CD4-positive, alpha-beta T cell treated with Interleukin-17A for 1 hour (primary cell): ENCODE measurements around the gene C3orf33.
"Not testable (repeated sequence)": the region's sequence is repeated elsewhere in the genome, so short reads cannot be mapped to it uniquely, and the experiment has no call there.

Experiments
- DNase-seq: peaks from one replicate; pipeline ENCODE4 v3.0.0-alpha.2; 2020

The C3orf33 gene, protein sequence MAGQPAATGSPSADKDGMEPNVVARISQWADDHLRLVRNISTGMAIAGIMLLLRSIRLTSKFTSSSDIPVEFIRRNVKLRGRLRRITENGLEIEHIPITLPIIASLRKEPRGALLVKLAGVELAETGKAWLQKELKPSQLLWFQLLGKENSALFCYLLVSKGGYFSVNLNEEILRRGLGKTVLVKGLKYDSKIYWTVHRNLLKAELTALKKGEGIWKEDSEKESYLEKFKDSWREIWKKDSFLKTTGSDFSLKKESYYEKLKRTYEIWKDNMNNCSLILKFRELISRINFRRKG

DNA sequence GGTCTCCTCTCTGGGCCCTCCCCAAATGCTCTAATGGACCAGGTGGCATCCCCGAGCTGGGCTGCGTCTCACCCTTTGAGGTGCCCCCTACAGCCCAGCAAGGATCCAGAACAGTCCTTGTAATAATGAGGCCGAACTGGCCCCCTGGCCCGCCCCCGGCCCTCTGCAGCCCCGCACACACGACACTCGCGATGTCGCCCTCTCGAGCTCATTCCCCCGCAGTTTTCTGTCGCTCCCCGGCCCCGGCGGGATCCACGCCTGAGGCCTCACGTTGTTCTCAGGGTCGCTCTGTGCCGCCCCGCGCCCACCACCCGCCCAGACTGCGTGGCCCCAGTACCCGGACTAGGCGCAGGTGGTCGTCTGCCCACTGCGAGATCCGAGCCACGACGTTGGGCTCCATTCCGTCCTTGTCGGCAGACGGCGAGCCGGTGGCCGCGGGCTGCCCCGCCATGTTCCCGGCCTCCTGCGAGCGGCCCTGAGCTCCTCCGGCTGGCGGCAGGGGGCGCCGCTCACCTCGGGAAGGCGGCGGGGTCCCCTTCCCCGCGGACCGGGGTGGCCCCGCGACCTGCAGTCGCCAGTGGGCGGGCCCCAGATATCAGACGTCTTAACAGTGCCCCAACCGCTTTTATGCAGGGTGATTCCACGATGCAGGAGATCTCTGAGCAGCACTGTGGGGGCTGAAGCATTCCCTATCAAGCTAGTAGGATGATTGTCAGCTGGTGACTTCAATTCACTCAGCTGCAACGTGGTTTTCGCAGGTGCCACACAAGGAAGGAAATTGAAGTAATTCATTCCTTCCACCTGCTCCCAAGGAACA, at the start of gene C3orf33:
C3orf33 (minus strand) TSS at position 477 of the 817 bp plus-strand sequence; CDS start at position 451, 26 bp downstream.
- peak; percentile 81 for DNase-seq

DNA sequence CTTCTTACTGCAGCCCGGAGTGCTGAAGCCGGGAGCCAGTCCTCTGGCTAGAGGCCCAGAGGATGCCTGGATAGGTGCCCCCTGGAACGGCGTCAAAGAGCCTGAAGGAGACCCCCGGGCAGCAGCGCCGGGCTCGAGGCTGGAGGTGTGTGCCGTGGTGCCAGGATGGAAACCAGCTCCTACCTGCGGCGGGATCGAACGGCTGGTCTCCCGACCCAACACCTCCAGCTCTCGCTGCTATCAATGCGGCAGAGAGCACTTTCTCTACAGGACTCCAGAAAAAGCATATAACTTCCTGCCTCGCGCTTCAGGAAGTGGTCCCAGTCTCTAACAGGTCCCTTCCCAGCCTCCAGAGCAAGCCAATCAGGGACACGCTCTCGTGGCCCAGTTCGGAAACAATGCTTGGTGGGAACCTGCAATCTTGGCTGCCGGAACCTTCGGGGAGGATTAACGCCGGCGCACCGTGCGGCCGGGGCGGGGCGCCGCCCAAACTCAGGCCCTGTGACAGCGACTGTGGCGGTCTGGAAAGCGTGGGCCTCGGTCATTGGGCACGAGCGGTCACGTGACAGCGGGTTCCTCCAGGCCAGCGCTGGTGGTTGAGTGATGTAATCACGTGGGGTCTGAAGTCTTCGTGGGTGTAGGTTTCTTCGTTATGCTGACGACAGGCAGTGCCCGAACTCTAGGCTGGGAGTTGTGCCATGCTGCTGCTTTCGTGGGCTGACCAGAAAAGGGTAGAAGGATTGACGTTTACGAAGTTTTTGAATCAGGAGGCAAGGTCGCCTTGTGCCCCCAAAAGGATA, 48.3 kb upstream of the C3orf33 start, which contains the start of gene SLC33A1:
SLC33A1 (minus strand) TSS at position 287 of the 800 bp plus-strand sequence. CDS start 430 bp downstream, outside the sequence.
- peak; percentile 99 for DNase-seq

DNA sequence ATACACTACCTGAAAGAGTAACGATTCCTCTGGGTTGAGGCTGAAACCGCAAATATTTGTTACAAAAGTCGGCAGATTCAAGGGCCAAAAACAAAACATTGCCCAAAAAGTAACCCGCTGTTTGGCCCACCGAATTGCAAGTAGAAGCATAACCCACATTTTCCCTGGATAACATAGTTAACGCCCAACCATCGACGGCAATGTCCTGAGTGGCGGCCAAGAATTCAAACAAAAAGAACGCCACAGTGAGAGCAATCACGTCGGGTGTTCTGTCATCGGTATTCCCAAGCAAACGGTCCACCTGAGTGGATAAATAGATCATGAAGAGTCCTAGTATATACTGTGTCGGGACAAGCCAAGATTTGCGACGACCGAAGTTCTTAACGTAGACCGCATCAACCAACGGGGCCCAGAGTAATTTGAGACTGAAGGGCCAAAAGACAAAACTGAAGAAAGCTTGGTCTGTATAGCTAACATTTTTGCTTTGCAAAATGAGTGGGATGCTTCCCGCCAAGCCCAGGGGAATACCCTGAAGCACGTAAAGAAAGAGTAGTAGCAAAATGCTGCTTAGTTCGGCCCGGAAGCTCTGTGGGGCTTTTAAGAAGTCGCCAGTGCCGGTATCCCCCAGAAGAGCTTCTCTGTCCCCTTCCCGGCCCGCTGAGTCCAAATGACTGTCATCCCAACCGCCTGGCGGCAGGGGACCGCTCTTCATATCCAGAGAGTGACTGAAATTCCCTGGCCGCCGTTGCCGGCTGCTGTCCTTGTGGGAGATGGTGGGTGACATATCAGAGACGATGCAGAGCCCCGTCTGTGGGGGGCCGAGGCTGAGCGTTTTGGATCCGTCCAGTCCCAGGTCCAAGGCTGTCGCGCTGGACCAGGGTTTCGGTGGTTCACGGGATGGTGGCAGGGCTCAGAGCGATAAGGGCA, 47.4 kb upstream of the C3orf33 start:
- peak; percentile 35 for DNase-seq

DNA sequence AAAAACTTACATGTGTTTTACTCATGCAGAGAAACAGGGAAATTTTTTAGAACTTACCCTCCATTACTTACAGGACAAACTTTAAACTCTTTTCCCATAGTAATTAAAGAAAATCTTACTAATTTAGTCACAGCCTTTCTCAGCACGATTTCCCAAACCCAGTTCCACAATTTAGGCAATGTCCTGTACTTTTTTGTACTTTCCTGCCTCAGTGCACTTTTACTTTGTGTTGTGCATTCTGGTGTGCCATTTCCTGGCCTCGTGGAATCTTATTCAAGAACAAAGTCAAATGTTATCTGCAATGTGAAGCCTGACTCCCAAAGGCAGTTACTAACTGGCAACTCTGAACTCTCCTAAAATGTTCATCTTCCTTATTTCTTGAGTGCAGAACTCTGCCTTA, 46.3 kb upstream of the C3orf33 start:
- DNase-seq: no peak

DNA sequence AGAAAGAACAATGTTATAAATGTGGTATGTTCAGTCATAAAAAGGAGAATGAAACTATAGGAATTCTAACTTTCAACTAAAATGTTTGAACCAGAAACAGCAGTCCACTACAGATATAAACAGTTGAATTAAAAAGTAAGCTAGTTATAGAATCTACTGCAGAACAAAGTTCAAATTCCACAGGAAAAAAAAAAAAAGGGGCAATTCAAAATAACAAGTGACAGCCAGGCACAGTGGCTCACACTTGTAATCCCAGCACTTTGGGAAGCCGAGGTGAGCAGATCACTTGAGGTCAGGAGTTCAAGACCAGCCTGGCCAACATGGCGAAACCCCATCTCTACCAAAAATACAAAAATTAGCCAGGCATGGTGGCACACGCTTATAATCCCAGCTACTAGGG, 43.3 kb upstream of the C3orf33 start:
- not testable (repeated sequence) for DNase-seq

DNA sequence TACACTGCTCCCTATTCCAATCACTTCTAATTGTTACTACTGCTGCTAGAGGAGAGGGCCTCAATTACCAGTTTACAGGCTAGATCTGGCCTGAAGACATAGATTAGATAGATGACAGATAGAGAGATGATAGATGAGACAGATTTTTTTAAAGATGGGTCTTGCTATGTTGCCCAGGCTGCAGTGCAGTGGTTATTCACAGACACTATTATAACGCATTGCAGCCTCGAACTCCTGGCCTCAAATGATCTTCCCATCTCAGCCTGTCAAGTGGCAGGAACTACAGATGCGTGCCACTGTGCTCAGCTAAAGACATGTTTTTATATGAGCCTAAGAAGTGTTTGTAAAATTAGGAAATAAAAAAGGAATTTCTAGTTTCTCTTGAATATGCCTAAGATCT, 41.9 kb upstream of the C3orf33 start:
- DNase-seq: no peak

DNA sequence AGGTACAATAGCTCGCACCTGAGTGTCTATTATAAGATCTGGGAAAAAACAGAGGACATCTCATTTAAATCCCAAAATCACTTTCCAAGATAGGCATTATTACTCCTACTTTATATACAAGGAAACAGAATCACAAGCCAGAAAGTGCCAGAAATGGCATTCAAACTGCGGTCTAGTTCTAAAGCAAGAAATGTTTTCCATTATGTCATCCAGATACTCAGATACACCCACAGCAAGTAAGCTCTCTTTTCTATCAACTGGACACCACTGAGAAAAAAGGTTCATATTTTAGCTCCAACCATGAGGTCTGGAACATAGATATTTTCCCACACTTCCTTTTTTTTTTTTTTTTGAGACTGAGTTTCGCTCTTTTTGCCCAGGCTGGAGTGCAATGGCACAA, 40.0 kb upstream of the C3orf33 start:
- DNase-seq: no peak

DNA sequence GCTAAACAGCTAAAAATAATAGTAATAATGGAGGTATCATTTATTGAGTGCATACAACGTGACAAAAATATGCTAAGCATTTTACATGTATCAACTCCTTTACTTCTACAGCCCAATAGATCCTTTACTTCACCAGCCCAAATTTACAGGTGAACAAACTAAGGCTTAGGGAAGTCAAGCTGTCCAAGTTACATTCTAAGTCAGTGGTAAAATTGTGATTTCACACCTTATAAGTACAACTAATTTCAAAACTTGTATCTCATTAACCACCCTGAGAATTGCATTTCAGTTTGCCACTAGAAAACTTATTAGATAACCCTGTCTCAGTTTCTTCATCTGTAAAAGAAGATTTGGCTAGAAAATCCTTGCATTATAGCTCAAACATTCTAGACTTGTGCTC, 37.5 kb upstream of the C3orf33 start:
- no peak for DNase-seq

DNA sequence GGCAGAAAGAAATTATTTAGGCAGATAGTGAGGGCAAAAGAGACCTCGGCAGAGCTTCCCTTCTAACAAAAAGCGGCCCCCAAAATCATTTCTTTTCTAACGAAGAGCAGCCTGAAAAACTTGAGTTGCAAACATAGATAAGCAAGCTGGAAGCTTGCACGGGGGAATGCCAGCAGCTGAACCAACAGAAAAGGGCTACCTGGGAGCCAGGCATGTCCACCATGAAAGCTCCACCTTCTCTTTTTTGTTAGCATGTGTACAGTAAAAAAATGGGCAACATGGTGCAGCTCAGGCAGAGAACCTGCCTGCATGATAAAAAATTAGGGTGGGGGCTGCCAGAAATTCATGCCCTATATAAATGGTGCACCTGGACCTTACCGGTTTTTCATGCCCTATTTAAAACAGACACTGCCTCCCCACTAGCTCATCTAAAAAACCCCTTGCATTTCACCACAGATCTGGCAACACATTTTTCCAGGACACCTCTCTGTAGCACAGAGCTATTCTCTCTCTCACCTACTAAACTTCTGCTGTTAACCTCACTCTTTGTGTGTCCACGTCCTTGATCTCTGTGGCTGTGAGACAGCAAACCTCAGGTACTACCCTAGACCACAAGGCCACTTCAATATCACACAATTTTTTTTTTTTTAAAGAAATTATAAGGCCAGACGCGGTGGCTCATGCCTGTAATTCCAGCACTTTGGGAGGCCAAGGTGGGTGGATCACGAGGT, 29.4 kb upstream of the C3orf33 start:
- no peak for DNase-seq

DNA sequence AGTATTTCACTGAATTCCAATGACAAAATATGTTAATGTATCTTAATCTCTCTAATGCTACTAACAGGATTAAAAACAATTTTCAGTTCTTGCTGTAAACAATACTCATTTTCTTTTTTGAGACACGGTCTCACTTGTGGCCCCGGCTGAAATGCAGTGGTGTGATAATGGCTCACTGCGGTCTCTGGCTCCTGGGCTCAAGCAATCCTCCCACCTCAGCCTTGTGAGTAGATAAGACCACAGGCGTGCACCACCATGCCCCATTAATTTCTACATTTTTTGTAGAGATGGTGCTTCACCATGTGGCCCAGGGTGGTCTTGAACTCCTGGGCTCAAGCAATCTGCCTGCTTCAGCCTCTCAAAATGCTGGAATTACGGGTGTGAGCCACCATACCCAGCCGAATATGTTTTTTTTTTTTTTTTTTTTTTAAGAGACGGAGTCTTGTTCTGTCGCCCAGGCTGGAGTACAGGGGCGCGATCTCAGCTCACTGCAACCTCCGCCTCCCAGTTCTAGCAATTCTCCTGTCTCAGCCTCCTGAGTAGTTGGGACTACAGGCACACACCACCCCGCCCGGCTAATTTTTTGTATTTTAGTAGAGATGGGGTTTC, 22.5 kb upstream of the C3orf33 start:
- not testable (repeated sequence) for DNase-seq

DNA sequence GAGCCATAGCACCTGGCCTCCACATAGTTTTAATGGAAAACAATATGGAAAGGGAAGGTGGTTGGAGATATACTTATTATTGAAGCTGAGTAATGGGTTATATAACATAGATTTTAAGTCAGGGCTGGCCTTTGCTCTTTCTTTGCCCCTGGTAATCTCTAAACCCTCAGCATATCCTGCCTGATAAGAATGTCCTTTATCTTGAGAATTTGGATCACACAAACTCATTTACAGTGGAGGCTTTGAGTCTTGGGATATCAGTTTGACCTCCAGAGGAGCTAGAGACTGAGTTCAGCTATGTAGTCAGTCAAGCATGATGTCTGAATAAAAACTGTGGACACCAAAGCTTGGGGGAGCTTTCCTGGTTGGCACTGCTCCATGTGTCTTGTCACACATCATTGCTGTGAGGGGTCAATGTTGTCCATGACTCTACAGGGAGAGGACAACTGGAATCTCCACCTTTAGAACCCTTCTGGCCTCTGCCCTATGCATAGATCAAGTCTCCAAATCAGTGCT, 9.0 kb upstream of the C3orf33 start:
- DNase-seq: no peak

DNA sequence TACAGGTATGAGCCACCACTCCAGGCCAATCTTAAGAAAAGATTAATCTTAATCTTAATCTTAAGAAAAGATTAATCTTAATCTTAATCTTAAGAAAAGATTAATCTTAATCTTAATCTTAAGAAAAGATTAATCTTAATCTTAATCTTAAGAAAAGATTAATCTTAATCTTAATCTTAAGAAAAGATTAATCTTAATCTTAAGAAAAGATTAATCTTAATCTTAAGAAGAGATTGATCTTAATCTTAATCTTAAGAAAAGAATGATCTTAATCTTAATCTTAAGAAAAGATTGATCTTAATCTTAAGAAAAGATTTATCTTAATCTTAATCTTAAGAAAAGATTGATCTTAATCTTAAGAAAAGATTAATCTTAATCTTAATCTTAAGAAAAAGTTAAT, 7.1 kb upstream of the C3orf33 start:
- not testable (repeated sequence) for DNase-seq

DNA sequence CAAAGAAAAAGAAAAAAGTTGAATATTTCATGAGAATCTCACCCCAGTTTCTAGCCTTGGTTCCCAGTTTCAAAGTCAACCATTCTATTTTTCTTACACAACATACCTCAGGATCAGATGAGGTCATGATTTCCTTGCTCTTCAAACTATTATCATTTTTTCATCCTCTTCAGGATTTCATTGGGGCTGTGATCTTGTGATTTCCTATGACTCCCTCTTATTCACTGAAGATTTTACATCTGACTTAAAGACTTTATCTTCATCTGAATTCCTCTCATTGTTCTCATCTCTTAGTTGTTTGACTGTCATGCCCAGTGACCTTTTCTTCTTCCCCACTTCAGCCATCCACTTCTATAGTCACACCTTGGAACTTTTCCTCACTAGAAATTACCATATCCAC, 3.1 kb upstream of the C3orf33 start:
- no peak for DNase-seq

DNA sequence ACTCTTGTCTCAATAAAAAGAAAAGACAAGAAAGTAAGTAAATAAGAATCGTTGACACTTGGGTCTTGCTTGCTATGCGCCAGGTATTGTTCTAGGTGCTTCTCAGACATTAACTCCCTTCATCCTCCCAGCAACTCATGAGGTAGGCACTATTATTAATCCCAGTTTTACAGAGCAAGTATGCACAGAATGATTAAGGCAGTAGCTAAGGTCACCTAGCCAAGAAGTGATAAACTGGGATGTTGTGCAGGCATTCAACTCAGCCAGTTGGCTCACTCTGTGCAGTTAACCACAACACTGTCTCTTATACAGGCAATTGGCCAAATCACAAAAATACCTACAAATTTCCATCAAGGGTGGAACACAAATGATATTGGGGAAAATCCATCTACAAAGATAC, 1.7 kb upstream of the C3orf33 start:
- DNase-seq: no peak

DNA sequence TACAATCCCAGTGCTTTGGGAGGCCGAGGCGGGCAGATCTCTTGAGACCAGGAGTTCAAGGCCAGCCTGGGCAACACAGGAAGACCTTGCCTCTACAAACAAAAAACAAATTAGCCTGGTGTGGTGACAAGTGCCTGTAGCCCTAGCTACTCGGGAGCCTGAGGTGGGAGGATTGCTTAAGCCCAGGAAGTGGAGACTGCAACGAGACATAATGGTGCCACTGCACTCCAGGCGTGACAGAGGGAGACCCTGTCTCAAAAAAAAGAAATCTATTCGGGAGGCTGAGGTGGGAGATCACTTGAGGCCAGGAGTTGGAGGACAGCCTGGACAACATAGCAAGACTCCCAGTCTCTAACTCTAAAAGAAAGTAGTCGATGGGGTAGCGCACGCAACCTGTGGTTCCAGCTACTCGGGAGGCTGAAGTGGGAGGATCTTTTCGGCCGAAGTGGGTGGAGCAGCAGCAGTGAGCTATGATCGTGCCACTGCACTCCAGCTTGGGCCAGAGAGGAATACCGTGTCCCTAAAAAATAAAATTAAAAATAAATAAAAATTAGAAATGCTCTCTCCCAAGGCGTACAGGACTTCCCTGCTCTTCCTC, 775 bp downstream of the C3orf33 start:
- DNase-seq: peak; percentile 43

DNA sequence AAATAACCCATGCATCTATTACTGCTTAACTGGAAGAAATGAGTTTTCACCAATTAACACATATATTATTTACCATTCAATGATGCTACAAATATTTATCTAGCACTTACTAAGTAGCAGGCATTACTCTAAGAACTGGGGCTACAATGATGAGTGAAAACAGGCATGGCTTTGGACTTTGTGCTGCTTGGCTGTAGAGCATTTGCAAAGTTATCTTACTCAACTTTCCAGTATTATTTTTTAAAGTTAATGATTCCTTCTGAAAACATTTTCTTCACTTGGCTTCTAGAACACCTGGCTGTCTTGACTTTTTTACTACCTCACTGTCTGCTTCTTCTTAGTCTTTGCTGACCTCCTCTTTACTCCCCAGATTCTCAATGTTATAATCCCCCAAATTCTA, 1.8 kb downstream of the C3orf33 start:
- DNase-seq: no peak

DNA sequence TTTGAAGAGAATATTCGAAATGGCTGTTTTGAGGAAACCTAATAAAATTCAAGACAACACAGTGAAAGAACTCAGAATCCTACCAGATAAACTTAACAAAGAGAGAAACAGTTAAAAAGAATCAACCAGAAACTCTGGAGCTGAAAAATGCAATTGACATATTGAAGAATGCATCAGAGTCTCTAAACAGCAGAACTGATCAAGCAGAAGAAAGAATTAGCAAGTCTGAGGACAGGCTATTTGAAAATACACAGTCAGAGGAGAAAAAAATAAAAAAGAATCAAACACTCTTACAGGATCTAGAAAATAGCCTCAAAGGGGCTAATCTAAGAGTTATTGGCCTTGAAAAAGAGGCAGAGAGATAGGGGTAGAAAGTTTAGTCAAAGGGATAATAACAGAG, 13.5 kb downstream of the C3orf33 start:
- no peak for DNase-seq

DNA sequence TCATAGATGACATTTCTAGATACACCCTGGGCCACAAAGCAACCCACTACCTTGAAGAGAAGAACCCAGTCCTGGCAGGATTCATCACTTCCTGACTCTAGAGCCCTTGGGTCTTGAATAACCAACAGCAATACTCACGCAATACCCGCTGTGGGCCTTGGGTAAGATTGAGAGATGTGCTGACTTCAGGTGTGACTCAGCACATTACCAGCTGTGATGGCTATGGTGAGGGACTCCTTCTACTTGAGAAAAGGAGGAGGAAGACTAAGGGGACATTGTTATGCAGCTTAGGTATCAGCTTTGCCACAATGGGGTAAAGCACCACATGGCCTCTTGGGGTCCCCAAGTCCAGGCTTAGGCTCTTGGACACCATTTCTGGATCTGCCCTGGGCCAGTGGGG, 14.9 kb downstream of the C3orf33 start:
- no peak for DNase-seq

DNA sequence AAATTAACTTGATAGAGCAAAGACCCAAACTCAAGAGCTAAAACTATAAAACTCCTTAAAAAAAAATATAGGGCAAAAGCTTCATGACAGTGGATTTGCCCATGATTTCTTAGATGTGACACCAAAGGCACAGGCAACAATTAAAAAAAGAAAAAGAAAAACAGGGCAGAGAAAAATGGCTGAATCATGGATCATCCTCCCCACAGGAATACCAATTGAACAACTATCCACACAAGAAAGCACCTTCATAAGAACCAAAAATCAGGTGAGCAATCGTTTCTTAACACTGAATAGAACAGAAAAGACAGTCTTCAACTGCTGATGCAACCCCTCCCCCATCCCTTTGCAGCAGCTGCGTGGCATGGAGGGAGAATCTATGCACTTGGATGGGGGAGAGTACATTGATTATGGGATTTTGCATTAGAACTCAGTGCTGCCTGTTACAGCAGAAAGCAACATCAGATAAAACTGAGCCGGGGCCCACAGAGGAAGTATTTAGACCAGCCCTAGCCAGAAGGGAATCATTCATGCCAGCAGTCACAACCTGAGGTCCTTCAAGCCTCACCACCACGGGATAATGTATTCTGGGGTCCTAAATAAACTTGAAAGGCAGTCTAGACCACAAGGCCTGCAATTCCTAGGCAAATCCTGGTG, 15.7 kb downstream of the C3orf33 start:
- DNase-seq: no peak
